NCI-H524 treated with DMSO at 0.1 percent for 48 hours (cell line): Measurements from ENCODE around the gene TOM1L1.
A peak's percentile ranks its signal among the peaks of the same experiment; 100 is the strongest.
"Not testable (repeated sequence)": the region's sequence is repeated elsewhere in the genome, so short reads cannot be mapped to it uniquely, and the experiment has no call there.

ENCODE experiments used
- DNase-seq: peaks from one replicate; lab custom pipeline; 2025; lab: John Stamatoyannopoulos, UW

The TOM1L1 gene, protein sequence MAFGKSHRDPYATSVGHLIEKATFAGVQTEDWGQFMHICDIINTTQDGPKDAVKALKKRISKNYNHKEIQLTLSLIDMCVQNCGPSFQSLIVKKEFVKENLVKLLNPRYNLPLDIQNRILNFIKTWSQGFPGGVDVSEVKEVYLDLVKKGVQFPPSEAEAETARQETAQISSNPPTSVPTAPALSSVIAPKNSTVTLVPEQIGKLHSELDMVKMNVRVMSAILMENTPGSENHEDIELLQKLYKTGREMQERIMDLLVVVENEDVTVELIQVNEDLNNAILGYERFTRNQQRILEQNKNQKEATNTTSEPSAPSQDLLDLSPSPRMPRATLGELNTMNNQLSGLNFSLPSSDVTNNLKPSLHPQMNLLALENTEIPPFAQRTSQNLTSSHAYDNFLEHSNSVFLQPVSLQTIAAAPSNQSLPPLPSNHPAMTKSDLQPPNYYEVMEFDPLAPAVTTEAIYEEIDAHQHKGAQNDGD

DNA sequence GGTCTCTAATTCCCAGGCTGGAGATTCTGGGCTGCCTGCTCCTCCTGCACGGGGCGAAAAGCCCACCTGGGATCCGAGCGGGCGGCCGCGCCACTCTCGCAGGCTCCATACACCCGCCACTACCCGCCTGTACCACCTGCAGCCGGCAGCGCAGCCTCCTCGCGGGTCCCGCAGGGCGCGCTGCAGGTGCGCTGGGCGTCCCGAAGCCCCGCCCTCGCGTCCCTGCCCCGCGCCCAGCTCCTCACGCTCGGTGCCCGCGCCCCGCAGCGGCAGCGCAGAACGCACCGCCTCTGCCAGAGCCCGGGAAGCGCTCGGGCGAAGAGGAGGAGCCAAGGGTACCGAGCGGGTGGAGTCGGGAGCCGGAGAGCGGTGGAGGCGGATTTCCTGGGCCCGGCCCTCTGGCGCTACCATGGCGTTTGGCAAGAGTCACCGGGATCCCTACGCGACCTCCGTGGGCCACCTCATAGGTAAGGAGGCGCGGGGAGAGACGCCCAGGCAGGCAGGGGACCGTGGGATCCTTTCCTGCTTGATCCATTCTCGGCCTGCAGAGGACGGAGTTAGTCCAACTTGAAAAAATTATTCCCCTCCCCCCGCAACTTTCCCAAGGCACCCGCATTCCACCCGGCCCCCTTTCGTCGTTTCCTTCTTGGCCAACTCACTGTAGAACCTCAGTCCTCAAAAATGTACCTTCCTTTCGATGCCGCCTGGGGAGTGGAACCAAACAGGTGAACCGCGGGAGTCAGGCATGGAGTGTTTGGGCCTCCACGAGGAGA lies at the start of gene TOM1L1:
Gene TOM1L1, plus strand, starts transcription at position 396 of the 773 bp plus-strand sequence. Its CDS starts 14 bp downstream, at position 410.
- DNase-seq = peak; percentile 44

DNA sequence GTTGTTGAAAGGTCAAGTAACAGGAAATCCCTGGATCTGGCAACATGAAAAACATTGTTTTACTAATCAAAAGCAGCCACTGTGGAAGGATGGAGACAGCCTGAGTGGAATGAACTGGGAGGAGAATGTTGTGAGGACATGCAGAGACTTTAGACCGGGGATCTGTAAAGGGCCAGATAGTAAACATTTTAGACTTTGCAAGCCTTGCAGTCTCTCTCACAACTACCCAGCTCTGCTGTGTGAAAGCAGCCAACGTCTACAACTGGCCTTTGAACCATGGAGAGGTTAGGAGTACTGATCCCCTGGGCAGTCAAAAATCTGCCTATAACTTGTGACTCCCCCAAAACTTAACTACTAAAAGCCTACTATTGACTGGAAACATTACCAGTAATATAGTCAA lies 41.5 kb upstream of the TOM1L1 start:
- DNase-seq = no peak

DNA sequence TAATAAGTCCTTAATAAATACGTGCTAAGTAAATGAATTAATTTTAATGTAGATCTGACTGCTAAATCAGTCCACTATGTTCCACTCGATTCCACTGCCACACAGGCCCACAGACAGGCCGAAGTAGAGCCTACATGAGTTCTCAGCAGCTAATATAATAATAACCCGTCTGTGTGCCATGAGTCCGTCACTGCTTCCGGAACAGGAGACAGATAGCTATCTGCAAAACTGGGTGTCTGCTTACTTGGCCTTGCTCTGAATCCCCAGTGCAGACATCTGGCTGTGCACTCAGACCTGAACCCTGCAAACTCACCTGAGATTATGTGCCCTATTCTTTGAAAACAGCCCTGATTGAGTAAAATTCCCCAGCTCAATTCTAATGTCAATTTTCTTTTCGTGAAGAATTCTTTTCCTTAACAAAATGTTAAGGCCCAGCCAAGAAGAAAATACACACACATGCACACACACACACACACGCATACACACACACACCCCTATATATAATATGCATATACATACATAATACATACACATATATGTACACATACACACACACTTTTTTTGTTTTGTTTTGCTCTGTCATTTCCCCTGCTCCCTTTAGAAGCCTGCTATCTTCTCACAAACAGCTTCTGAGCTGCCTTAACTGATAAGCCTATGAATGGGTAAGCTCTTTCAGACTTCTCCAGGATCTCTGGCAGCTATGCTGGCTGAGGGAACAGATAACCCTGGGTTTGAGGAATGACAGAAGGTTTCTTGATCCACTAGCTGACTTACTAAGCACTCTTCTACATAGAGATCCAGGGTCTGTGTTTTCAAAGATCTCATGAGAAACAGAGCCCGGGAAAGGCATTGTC lies 39.8 kb upstream of the TOM1L1 start:
- no peak for DNase-seq

DNA sequence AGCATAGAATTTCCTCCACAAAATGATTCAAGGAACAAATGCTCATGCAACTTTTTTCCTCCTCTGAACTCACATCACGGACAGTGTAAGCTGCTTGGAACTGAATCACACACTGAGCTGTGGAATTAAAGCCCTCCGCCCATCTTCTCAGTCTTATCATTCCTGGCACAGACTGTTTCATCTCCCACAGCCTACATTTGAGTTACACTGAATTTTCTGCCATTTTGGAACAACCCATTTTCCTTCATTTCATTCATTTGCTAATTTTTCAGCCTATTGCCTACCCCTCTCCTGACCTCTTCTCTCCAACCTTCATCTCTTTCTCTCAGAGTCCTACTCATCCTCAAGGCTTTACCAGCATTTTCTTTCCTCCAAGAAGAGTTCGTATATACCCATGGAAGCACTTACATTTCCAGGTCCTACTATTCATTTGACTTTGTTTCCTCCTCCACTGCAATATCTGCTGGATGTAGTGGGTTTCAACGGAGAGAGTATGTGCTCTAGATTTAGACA lies 39.1 kb upstream of the TOM1L1 start:
- no peak for DNase-seq

DNA sequence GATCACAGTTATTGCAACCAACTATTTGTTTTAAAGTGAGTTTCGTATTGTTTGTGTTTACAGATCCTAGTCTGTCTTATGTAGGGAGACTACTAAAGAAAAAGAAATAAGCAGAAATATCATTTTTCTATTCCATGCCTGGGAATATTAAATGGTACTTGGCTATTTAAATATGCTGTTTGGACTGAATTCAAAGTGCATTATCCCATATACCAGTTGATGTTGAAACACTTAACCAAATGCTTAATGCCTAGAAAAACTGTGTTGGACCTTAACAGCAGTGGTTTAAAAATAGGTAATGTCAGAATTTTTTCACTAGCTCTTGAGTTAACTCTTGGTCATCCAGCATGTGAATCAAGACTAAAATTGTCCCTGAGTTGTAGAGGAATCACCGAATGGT lies 37.5 kb upstream of the TOM1L1 start:
- no peak for DNase-seq

DNA sequence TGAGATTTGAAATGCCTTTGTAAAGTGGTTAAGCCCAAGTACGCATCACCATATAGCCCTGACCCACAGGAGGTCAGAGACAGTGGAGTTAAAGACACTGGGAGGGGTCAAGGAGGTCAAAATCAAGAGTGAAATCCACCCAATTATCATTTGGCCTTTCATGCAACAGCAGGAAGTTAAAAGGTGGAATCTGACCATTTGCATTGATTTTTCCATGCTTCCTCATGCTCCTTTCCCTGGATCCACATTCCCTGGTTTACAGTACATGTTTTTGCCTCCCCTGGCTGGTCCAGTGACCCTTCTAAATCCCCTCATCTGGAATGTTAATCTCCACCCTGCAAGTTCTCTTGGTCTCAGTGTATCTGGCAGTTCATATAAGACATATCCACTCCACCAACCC lies 36.6 kb upstream of the TOM1L1 start:
- no peak for DNase-seq

DNA sequence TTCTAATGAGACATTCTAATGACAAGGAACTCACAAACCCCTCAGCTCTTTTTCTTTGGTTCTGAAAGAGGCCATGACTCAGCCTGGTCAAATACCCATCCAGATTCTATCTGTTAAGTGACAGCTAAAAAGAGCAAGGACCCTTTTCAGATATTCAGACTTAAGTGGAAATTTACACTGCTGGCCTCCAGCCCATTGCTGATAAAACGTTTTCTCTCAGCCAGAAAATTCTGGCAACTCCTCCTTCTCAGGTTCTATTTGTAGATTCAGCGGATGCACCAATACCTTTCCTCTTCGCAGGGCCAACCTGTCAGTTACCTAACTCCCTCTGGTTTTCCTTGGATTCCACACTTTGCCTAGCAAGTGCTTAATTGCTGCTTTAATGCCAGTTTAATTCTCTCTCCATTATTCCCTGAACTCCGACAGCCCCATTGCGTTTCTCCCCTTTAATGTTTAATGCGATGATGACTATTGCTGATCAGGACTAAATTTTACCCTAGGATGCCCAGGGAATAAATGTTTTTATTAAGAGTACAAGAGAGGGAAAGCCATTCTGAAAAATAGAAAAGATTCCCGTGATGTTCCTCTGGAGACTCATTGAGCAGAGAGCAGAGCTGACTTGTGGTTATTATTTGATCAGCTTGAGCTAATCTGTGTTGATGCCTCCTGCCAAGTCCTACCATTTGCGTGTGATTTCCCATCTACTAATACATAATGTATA lies 35.9 kb upstream of the TOM1L1 start:
- no peak for DNase-seq

DNA sequence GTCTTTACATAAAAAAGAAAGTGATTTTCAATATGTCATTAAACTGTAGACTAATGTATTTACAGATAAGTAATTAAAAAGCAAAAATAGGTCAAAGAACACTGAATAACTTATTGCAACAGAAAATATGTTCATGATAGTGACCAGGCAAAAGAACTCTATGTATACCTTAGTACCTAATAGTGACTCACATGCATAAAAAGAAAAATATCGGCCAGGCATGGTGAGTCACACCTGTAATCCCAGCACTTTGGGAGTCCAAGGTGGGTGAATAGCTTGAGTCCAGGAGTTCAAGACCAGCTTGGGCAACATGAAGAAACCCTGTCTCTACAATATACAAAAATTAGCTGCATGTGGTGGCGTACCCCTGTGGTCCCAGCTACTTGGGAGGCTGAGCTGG lies 33.0 kb upstream of the TOM1L1 start:
- no peak for DNase-seq

DNA sequence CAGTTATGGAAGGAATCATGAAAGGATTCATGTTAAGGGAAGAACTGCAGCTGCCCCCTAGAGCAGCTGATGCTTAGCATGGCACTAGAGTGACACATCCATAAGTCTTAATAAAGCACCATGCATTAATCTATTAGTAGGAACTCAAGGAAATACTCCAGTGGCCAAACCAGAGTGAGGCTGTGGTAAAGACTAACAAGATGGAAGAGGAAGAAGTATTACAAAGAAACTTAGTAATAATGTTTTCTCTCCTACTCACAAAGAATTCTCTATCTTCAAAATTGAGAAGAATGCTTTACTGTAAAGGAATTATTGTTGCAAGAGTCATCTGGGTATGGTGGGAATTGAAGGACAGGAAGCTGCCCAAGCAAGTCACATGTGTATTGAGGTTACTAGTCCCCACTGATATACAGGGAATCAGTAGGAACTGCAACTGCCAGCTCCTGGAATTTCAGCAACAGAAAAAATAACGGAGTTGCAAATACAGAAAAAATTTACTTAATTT lies 29.9 kb upstream of the TOM1L1 start:
- no peak for DNase-seq

DNA sequence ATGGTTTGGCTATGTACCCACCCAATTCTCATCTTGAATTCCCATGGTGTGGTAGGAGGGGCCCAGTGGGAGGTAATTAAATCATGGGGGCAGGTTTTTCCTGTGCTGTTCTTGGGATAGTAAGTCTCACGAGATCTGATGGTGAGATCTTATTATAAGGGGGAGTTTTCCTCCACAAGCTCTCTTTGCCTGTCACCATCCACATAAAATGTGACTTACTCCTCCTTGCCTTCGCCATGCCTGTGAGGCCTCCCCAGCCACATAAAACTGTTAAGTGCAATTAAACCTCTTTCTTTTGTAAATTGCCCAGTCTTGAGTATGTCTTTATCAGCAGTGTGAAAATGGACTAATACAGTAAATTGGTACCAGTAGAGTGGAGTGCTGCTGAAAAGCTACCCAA lies 24.7 kb upstream of the TOM1L1 start:
- DNase-seq = not testable (repeated sequence)

DNA sequence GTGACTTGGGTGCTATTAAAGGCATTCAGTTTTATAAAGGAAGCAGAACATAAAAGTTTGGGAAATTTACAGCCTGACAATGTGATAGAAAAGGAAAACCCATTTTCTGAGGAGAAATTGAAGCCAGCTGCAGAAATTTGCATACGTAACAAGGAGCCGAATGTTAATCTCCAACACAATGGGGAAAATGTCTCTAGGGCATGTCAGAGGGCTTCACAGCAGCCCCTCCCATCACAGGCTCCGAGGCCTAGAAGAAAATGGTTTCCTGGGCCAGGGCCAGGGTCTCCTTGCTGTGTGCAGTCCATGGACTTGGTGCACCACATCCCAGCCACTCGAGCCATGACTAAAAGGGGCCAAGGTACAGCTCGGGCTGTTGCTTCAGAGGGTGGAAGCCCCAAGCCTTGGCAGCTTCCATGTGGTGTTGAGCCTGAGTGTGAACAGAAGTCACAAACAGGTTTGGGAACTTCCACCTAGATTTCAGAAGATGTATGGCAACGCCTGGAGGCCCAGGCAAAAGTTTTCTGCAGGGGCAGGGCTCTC lies 23.9 kb upstream of the TOM1L1 start:
- no peak for DNase-seq

DNA sequence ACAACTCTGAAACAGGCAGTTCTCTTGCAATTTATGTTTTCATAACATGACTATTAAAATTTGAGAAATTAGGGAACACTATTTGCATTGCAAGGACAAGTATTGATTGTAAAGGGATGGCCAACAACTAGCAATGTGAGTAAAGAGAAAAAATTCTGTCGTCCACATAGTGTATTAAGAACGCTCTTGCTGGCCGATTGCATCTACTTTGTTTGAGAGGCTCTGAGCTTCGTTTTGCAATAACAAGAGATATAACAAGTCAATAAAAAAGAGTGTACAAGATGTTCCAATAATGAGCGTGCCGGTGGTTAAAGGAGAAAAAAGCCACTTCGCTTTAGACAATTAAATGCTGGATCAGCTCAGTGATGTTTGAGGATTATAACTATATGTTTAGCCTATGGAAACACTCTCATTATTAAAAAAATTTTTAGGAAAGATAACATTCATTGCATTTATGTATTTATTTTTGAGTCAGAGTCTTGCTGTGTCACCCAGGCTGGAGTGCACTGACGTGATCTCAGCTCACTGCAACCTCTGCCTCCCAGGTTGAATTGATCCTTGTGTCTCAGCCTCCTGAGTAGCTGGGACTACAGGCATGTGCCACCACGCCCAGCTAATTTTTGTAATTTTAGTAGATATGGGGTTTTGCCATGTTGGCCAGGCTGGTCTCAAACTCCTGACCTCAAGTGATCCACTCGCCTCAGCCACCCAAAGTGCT lies 19.2 kb upstream of the TOM1L1 start:
- no peak for DNase-seq

DNA sequence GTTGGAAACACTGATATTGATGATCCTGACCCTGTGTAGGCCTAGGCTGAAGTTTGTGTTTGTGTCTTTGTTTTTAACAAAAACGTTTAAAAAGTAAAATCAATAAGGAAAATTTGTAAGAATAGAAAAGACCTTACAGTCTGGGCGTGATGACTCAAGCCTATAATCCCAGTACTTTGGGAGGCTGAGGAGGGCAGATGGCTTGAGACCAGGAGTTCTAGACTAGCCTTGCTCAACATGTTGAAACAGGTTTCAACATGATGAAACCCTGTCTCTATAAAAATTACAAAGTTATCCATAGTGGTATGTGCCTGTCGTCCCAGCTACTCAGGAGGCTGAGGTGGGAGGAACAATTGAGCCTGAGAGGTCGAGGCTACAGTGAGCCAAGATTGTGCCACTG lies 18.3 kb upstream of the TOM1L1 start:
- no peak for DNase-seq

DNA sequence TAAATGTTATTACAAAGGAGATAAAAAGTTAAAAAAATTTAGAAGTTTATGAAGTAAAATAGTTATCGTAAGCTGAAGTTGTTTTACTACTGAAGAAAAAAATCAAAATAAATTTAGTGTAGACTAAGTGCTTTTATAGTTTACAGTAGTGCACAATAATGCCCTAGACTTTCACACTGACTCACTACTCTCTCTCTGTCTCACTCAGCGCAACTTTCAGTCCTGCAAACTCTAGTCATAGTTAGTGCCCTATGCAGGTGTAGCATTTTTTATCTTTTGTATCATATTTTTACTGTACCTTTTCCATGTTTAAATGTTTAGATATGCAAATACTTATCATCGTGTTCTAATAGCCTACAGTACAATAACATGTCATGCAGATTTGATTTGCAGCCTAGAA lies 17.7 kb upstream of the TOM1L1 start:
- DNase-seq = no peak

DNA sequence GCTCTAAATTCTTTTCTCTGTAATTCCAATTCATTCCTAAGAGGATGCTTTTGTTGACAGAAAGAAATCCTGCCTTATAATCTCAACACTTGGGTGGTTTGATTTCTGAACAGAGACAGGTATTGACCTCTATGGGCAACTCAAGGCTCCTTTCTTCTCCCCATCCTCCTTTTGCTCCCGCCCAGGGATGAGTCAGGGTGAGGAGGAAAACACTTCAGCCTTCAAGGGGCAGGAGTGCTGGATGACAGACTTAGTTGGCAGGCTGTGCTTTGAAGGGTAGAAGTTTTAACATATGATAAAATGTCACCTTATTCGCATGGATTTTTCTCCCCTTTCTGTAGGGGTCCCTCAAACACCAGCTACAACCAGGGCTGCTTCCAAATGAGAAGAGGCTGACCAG lies 16.7 kb upstream of the TOM1L1 start:
- no peak for DNase-seq

DNA sequence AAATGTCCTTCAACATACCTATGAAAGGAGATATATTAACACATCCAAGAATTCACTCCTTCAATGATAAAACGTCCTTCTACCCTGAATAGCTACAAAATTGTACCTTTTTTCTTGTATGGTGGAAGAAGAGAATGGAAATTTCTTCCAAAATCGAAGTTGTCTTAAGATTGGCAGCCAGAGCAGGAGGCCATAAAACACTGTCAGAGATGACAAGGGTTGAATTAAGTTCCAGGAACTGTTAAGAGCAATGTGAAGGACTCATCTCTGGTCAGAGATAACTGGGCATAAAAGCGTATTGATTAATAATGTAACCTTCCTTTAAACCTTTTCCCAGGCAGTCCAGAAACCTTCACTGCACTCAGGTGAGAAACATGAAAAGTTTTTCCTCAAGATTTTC lies 12.9 kb upstream of the TOM1L1 start:
- DNase-seq = no peak

DNA sequence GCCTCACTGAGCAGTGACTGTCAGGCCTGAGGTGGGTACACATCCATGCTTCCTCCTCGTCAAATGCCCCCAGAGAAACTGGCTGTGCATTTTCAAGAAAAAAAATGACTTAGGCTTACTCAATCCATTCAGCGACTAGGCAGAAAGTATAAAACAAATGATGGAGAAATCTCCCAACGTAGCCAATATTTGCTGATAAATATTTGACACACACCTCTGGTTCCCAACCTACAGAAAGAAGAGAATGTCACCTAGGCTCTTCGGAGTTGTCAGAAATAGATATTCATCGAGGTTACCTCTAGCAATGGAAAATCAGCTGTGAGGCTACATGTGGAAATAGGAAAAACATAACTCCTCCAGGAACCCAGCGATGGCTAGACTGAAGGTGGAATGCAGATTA lies 12.4 kb upstream of the TOM1L1 start:
- no peak for DNase-seq

DNA sequence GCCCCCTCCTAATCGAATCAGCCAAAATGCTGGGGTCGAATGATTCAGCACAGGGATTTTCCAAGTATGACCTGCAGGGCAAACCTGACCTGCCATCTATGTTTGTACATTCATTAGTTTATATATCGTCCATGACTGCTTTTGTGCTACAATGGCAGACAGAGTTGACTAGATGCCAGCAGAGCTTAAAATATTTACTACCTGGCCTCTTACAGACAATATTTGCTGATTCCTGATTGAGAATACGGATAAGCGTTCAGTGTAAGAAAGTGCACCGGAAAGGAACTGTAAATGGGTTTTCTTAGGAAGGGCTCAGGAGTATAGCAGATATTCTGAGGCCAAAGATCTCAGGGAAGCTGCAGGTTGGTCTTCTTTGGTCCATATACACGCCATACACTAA lies 11.7 kb upstream of the TOM1L1 start:
- no peak for DNase-seq

DNA sequence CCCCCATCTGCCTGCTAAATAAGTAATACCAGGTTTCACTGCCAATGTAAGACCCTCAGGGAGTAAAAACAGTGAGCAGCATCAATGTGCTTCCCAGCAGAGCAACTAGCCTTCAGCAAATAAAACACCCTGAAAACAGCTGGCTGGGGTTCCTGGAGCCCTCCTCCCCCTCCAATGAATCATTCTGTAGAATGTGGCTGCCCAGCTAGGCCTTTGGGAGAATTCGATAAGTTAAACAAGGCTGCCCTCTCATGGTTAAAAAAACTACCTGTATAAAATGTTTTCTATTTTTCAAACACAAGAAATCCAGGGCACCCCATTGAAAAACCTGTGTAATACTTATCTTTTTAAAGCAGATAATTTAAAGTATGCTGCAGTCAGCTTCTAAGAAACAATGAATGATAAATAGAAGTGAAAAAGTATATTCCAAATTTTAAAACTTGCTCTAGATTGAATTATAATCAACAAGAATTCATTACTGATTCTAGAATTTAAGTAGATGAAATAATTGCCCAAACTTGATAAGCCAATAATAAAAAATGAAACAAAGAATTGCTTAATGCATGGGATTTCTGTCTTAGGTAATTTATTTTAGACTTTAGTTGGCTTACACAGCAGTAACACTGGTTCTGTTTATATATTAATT lies 9.4 kb upstream of the TOM1L1 start:
- peak; percentile 22 for DNase-seq

DNA sequence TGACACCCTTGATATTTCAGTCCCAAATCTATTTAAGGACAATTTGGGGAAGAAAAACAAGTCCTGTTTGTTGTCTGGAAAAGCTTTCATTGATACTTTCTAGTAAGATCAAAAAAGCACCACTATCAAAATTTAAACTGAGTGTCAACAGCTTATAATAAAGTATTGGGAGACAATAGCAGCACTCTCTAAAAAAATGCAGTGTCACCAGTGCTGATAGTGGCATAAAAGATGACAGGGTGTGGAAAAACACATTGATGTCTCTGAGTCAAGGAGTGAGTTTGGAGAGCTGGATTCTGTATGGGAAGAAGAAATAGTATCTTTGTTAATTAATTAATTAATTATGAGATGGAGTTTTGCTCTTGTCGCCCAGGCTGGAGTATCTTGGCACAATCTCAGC lies 8.3 kb upstream of the TOM1L1 start:
- DNase-seq = no peak
